ENCODE data around the gene MTMR10. TPM values are rescaled to one million over a fixed set of nuclear protein-coding genes. Genes with fewer than 3 reads are reported as not detected.

MTMR10 gene
- total RNA-seq, 1 experiment from 2014 or later, result 19.5 TPM

GRCh38 chr15:31036783-31037182 lies 45.4 kb upstream of the MTMR10 start:
- H3K9me3 ChIP-seq (ENCODE audit: control insufficient read depth, insufficient read depth, low read depth, low read length), result no peaks in the 10 kb centered on the region
- H3K27ac ChIP-seq (ENCODE audit: low read length), result no peak overlapping the region
- ChIA-PET POLR2A (interaction anchor here (0.6 kb wide), 1 partner anchor 93 kb away, joined by 3 read pairs; no protein-coding TSS in a partner anchor), CTCF (interaction anchor here (0.7 kb wide), 1 partner anchor 321 kb away, joined by 4 read pairs; no protein-coding TSS in a partner anchor)
- intact Hi-C loops (cut with micrococcal nuclease; ENCODE audit: unreplicated experiment), result no loop called here
- no peaks in the 10 kb centered on the region for H3K36me3 ChIP-seq (ENCODE audit: control insufficient read depth, insufficient read depth, low read length)
- H3K4me1 ChIP-seq (ENCODE audit: control insufficient read depth, insufficient read depth, low read length), result no peaks in the 10 kb centered on the region
- no peaks in the 10 kb centered on the region for H3K27me3 ChIP-seq (ENCODE audit: control insufficient read depth, insufficient read depth, low read length)
- no TSS peak for BruUV-seq (replicated peaks)
- no peak for ATAC-seq
- no peak for TF ChIP-seq SIN3A (IDR thresholded peaks at IDR 0.05; ENCODE audit: borderline replicate concordance, insufficient read depth, low read depth, low read length)
- in situ Hi-C loops (cut with HindIII; ENCODE audit: low pct_unique_long_range_greater_than_20kb, low sequenced_read_pairs), result no loop called here
- no peak for DNase-seq (ENCODE audit: low read depth, low spot score)
- H3K4me3 ChIP-seq (ENCODE audit: low read depth in 2 of 2, low read length in 2 of 2), result no peak overlapping the region

- CTCF ChIA-PET, result no interaction called here
These were observed 44.2 kb upstream of the MTMR10 start for GRCh38 chr15:31035610-31036009.

More at GRCh38 chr15:31035610-31036009, 44.2 kb upstream of the MTMR10 start:
- in situ Hi-C loops (cut with HindIII; ENCODE audit: low pct_unique_long_range_greater_than_20kb, low sequenced_read_pairs), result no loop called here
- POLR2A ChIA-PET, result no interaction called here
- Histone ChIP-seq H3K27ac (ENCODE audit: low read length) (no peak overlapping the region), H3K4me3 (ENCODE audit: low read depth in 2 of 2, low read length in 2 of 2) (no peak overlapping the region), H3K9me3 (ENCODE audit: control insufficient read depth, insufficient read depth, low read depth, low read length) (no peaks in the 10 kb centered on the region), H3K27me3 (ENCODE audit: control insufficient read depth, insufficient read depth, low read length) (no peaks in the 10 kb centered on the region), H3K36me3 (ENCODE audit: control insufficient read depth, insufficient read depth, low read length) (no peaks in the 10 kb centered on the region), H3K4me1 (ENCODE audit: control insufficient read depth, insufficient read depth, low read length) (no peaks in the 10 kb centered on the region)
- TF ChIP-seq CTCF (IDR thresholded peaks at IDR 0.05) (no peak), POLR2AphosphoS5 (IDR thresholded peaks at IDR 0.05; ENCODE audit: low read depth, low read length) (no peak), TCF7L2 (IDR thresholded peaks at IDR 0.05; ENCODE audit: low read depth, low read length) (no peak), SIN3A (IDR thresholded peaks at IDR 0.05; ENCODE audit: borderline replicate concordance, insufficient read depth, low read depth, low read length) (no peak), REST (IDR thresholded peaks at IDR 0.05; ENCODE audit: insufficient read depth in 1 of 2, low read depth in 2 of 2, low read length in 1 of 2) (no peak)
- no TSS peak for BruUV-seq (replicated peaks)
- intact Hi-C loops (cut with micrococcal nuclease; ENCODE audit: unreplicated experiment), result no loop called here
- ATAC-seq (no peak), DNase-seq (ENCODE audit: low read depth, low spot score) (no peak)

All from Panc1 (cell line).